K562 (cell line): ENCODE measurements around the gene NPM1. TPM values are rescaled to one million over a fixed set of nuclear protein-coding genes. Genes with fewer than 3 reads are reported as not detected.

Experiments
- ATAC-seq: fragments of 200-7000 bp; cut with Tn5 transposase; 3 replicates; pipeline ENCODE4 v1.9.1; 2020; ENCODE audit warnings: moderate library complexity
- BruUV-seq: library from RNA; stranded (reverse); fragments of 400-500 nt; replicated peaks from 2 replicates; lab custom pipeline; 2021; lab: Mats Ljungman, UMichigan
- CTCF ChIA-PET: fragments of 300-600 bp; formaldehyde crosslinking; extraction: SDS; loops from one replicate; lab custom pipeline; 2021; ENCODE audit warnings: low intra/inter-chr PET ratio; lab: Yijun Ruan, JAX
- POLR2A ChIA-PET: fragments of 300-600, 350-650 bp; sonication (Branson Sonifier 250); formaldehyde crosslinking; extraction: SDS; loops from one replicate; lab custom pipeline; 2021; ENCODE audit warnings: antibody characterized with exemption, inconsistent platforms; lab: Yijun Ruan, JAX
- DNase-seq, 4 experiments: peaks; one replicate each; pipeline versions ENCODE4 v3.0.0 to v3.0.0-alpha.2; 2011 to 2018; ENCODE audit warnings: low spot score in 3 of 4, mixed read lengths in 3 of 4; ENCODE audit errors: extremely low read depth in 1 of 4
- FAIRE-seq: peaks from 2 replicates; lab custom pipeline; 2011; peaks lifted over from hg19 to GRCh38; lab: Jason Lieb, UNC
- H2AFZ ChIP-seq: 2 replicates; pipeline ENCODE4 v1.6.0; 2011; ENCODE audit warnings: low read depth, low read length, control low read depth, inconsistent platforms
- H3K27ac ChIP-seq: fragments of 200-600 bp; 3 replicates; pipeline ENCODE4 v1.8.0; 2011; ENCODE audit warnings: low read depth, mild to moderate bottlenecking, control low read depth, inconsistent platforms, low read length, moderate library complexity, mixed read lengths; ENCODE audit errors: extremely low read depth
- H3K27me3 ChIP-seq, 2 experiments: fragments of 300-600 bp in 1 of 2; 2 replicates in 1 of 2; 3 replicates in 1 of 2; pipeline versions ENCODE4 v1.6.0 to v1.8.0; 2011; ENCODE audit warnings: inconsistent platforms in 2 of 2, low read length in 2 of 2, mild to moderate bottlenecking in 1 of 2, mixed read lengths in 1 of 2, moderate library complexity in 1 of 2; ENCODE audit not compliant: control insufficient read depth in 2 of 2, insufficient read depth in 2 of 2
- H3K36me3 ChIP-seq: fragments of 300-600 bp; 3 replicates; pipeline ENCODE4 v1.8.0; 2011; ENCODE audit warnings: mild to moderate bottlenecking, low read length, inconsistent platforms; ENCODE audit not compliant: control insufficient read depth, insufficient read depth
- H3K4me1 ChIP-seq, 2 experiments: fragments of 200-600 bp in 1 of 2; replicated peaks in 1 of 2; 2 replicates in 1 of 2; 3 replicates in 1 of 2; pipeline versions ENCODE4 v1.5.1 to v1.8.0; 2011; ENCODE audit warnings: inconsistent platforms in 2 of 2, low read length in 2 of 2, mild to moderate bottlenecking in 1 of 2, mixed read lengths in 1 of 2, moderate library complexity in 1 of 2; ENCODE audit not compliant: control insufficient read depth in 2 of 2, insufficient read depth in 2 of 2
- H3K4me2 ChIP-seq: 2 replicates; pipeline ENCODE4 v1.6.1; 2011; ENCODE audit warnings: low read length, control low read depth, inconsistent platforms, mixed read lengths; ENCODE audit not compliant: insufficient read depth
- H3K4me3 ChIP-seq: fragments of 200-600 bp; sonication (generic), shearing (Covaris generic); 2 replicates; pipeline ENCODE4 v1.5.1; 2016; ENCODE audit warnings: control low read depth, inconsistent platforms
- H3K79me2 ChIP-seq: fragments of 200-600 bp; 3 replicates; pipeline ENCODE4 v1.8.0; 2011; ENCODE audit warnings: low read length, inconsistent platforms; ENCODE audit not compliant: control insufficient read depth, insufficient read depth
- H3K9ac ChIP-seq, 2 experiments: 2 replicates each; pipeline versions ENCODE4 v1.6.0 to v1.6.1; 2011; ENCODE audit warnings: low read depth in 2 of 2, low read length in 2 of 2, control low read depth in 1 of 2, inconsistent platforms in 1 of 2, mild to moderate bottlenecking in 1 of 2, mixed read lengths in 1 of 2; ENCODE audit not compliant: insufficient read depth in 1 of 2
- H3K9me1 ChIP-seq: one replicate; pipeline ENCODE4 v1.6.0; 2011; ENCODE audit warnings: inconsistent platforms, mild to moderate bottlenecking, low read length, moderate library complexity; ENCODE audit not compliant: control insufficient read depth, insufficient read depth
- H3K9me3 ChIP-seq: replicated peaks from 2 replicates; pipeline ENCODE4 v1.5.1; 2011; ENCODE audit warnings: low read depth, low read length, inconsistent platforms; ENCODE audit not compliant: control insufficient read depth, insufficient read depth
- H4K20me1 ChIP-seq: replicated peaks from 2 replicates; pipeline ENCODE4 v1.6.1; 2011; ENCODE audit warnings: low read length, inconsistent platforms, mixed read lengths; ENCODE audit not compliant: control insufficient read depth, insufficient read depth
- AFF4 ChIP-seq: sonication (generic); formaldehyde crosslinking; IDR thresholded peaks from 2 replicates; pipeline ENCODE4 v1.8.0; 2023; ENCODE audit warnings: mild to moderate bottlenecking, missing genetic modification reagents
- ZZZ3 ChIP-seq: fragments of 450-650 bp; IDR thresholded peaks from 2 replicates; pipeline ENCODE4 v1.6.1; 2016; ENCODE audit warnings: antibody characterized with exemption, mild to moderate bottlenecking, moderate library complexity
- WGBS: fragments of 100-300 bp; shearing (Covaris generic); methylation state at CpG from one replicate; pipeline ENCODE4 v1.1.6; 2016; ENCODE audit warnings: low coverage, mixed read lengths; ENCODE audit not compliant: insufficient coverage; ENCODE audit errors: missing lambda C conversion rate; 5-methylcytosine and 5-hydroxymethylcytosine counted together
- in situ Hi-C: fragments of 300-500 bp; cut with MboI; formaldehyde crosslinking; loops from 4 replicates; pipeline ENCODE4 v1.15.0; 2018; ENCODE audit warnings: inconsistent platforms, mixed read lengths
- intact Hi-C: fragments of 100-400 bp; cut with micrococcal nuclease; formaldehyde crosslinking; loops from 2 replicates; pipeline ENCODE4 v1.14.2; 2022
- polyA plus RNA-seq, 8 experiments: library from polyadenylated mRNA; depleted of rRNA in 4 of 8; stranded (reverse) in 5 of 8; unstranded in 3 of 8; fragments of >200 nt; fragmentation: Nextera tagmentation in 2 of 8; fragmentation: Illumina TruSeq in 1 of 8; extraction: Ambion mirVana in 2 of 8; extraction: Trizol in 1 of 8; gene quantifications; 2 replicates each; pipeline versions ENCODE4 v1.2.1 to v1.2.3, GENCODE V29; 2011 to 2014; ENCODE audit warnings: inconsistent platforms in 1 of 8, missing spikeins in 1 of 8
- total RNA-seq, 7 experiments: library from RNA; depleted of rRNA in 6 of 7; stranded (reverse); fragments of >200 nt in 6 of 7; fragmentation: Illumina TruSeq in 2 of 7; extraction: Trizol in 2 of 7; gene quantifications; 2 replicates each; pipeline versions ENCODE4 v1.2.1 to v1.2.3, GENCODE V29; 2011 to 2021; ENCODE audit warnings: low replicate concordance in 1 of 7

Gene NPM1
- total and polyA plus RNA-seq, 9 of the 15 experiments (the other 6 are each of a cell fraction or from before 2014, with no cell fraction given), result 2,438 to 6,909 (median 5,639) TPM

DNA sequence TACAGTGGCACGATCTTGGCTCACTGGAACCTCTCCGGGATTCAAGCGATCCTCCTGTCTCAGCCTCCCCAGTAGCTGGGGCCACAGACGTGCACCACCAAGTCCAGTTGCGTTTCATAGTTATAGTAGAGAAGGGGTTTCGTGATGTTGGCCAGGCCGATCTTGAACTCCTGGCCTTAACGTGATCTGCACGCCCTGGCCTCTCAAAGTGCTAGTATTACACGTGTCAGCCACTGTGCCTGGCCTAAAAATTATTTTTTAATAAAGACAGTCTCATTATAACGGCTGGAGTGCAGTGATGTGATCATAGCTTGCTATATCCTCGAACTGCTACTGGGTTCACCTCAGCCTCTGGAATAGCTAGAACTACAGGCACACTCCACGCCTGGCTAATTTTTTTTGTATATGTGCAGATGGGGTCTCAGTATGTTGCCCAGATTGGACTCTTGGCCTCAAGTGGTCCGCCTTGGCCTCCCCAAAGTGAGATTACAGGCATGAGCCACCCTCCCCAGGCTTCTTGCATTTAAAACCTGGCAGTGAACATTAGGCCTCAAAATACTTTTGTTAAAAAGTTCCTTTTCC lies 4.4 kb downstream of the NPM1 start:
- peaks cover 85% of the 10 kb centered on the region for H4K20me1 ChIP-seq
- POLR2A ChIA-PET, result interaction anchor here (1.2 kb wide), 1 partner anchor 13 kb away, joined by 4 read pairs; no protein-coding TSS in a partner anchor
- H3K4me1 ChIP-seq, result peaks cover 11 to 12% of the 10 kb centered on the region in 2 experiments; a peak in 4 of 5 replicates
- no peak for FAIRE-seq
- TF ChIP-seq ZZZ3 (no peak), AFF4 (peak; percentile 61; the same call in 1 of the 2 replicates)
- TF ChIP-seq, all 486 proteins: peak for 1
- ATAC-seq, result no peak
- in situ Hi-C loops (no loop called here), intact Hi-C loops (loop anchor here (2.0 kb wide), 1 partner anchor 17 kb away; no protein-coding TSS in a partner anchor)
- no peak overlapping the region for H3K4me2 ChIP-seq
- H3K4me3 ChIP-seq, result no peak overlapping the region; the same call in 1 of the 2 replicates
- H3K36me3 ChIP-seq, result peaks cover 87% of the 10 kb centered on the region
- H3K27me3 ChIP-seq, result no peaks in the 10 kb centered on the region
- peaks cover 98% of the 10 kb centered on the region for H3K79me2 ChIP-seq
- peak overlapping the region in 1 of 2 experiments; percentile 78; a peak in 2 of 4 replicates for H3K9ac ChIP-seq
- CTCF ChIA-PET, result no interaction called here
- no peak overlapping the region for H3K27ac ChIP-seq
- no peak for DNase-seq
- 69% methylated on average over 12 of the region's 14 CpGs for WGBS
- no peak overlapping the region for H2AFZ ChIP-seq
- BruUV-seq, result no TSS peak
- peaks cover 8% of the 10 kb centered on the region for H3K9me1 ChIP-seq
- no peaks in the 10 kb centered on the region for H3K9me3 ChIP-seq
